ENCODE data around the gene ADPRH. TPM values are rescaled to one million over a fixed set of nuclear protein-coding genes. Genes with fewer than 3 reads are reported as not detected.
A peak's percentile ranks its signal among the peaks of the same experiment; 100 is the strongest.

The ADPRH gene
- total RNA-seq, 4 donors from 2014 or later, result 0.66 to 5.1 (median 2.9) TPM

DNA sequence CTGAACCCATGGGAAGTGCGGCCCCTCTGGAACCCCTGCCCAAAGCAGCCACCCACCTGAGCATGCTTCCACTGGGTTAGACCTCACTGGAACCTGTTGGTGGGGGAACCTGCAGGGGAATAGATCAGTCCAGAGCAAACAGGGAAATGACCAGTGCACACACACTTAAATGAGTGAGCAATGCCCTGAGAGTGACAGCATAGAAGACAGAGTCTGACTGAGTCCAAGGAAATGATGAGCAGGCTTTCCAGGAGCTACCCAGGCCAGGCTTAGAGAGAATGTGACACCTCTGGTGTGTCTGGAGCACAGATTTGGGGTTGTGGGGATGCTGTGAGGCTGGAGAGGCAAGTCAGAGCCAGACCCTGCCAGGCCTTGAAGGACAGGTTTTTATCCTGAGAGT lies 46.9 kb downstream of the ADPRH start:
- TF ChIP-seq POLR2A (IDR thresholded peaks at IDR 0.05), result no peak
- TF ChIP-seq, protein P1, sequence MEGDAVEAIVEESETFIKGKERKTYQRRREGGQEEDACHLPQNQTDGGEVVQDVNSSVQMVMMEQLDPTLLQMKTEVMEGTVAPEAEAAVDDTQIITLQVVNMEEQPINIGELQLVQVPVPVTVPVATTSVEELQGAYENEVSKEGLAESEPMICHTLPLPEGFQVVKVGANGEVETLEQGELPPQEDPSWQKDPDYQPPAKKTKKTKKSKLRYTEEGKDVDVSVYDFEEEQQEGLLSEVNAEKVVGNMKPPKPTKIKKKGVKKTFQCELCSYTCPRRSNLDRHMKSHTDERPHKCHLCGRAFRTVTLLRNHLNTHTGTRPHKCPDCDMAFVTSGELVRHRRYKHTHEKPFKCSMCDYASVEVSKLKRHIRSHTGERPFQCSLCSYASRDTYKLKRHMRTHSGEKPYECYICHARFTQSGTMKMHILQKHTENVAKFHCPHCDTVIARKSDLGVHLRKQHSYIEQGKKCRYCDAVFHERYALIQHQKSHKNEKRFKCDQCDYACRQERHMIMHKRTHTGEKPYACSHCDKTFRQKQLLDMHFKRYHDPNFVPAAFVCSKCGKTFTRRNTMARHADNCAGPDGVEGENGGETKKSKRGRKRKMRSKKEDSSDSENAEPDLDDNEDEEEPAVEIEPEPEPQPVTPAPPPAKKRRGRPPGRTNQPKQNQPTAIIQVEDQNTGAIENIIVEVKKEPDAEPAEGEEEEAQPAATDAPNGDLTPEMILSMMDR (IDR thresholded peaks at IDR 0.05), result no peak
- Histone ChIP-seq H3K4me1 (peaks cover 0 to 41% (median 15%) of the 10 kb centered on the region in 3 donors), H3K9me3 (no peaks in the 10 kb centered on the region), H3K36me3 (no peaks in the 10 kb centered on the region), H3K27ac (peak overlapping the region in 1 of 4 donors; percentile 49), H3K27me3 (no peaks in the 10 kb centered on the region), H3K4me3 (no peak overlapping the region)
- intact Hi-C loops (cut with DNase I), result no loop called here
- DNase-seq, result no peak
- 75% methylated on average over 1 of the region's 1 CpG; no CpG with 5 or more reads in 1 of the 2 donors for WGBS, 2 donors

DNA sequence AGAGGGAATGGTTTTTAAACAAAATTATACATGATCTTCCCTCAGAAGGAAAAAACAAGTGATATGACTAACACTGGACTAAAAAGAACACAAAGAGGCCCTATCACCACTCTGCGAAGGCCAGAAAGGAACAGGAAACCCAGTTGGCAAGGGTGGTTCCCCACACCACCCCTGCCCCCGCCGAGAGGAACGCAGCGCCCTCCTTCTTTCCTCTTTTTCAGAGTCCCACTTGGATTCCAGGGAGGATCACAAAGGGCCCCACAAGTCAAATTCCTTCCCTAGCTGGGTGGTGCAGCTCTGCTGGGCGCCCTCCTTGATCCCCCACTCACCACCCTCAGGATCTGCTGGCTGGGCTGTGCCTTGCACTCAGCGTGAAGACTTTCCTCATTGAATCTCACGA lies 48.2 kb downstream of the ADPRH start:
- no peak for DNase-seq
- H3K27me3 ChIP-seq, result no peaks in the 10 kb centered on the region
- TF ChIP-seq POLR2A (IDR thresholded peaks at IDR 0.05), result no peak
- TF ChIP-seq, protein P1 (IDR thresholded peaks at IDR 0.05), result no peak

DNA sequence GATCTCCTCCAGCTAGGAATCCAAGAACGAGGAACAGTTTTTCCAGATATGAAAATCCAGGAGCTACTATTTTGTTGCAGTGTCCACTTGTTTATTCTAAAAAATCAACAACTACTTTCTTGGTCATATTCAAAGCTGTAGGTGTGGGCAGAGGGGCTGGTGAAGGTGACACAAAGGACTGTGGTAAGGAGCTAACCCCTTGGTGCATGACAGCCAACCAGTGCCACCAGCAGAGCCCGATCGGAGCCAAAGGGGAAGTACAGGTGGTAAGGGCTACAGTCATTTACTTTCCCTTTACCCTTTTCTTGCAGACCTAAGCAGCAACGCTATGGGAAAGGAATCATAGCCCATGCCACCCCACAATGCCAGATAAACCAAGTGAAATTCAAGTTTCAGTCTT lies 49.1 kb downstream of the ADPRH start:
- intact Hi-C loops (cut with DNase I), result no loop called here
- Histone ChIP-seq H3K9me3 (no peaks in the 10 kb centered on the region), H3K4me3 (no peak overlapping the region), H3K4me1 (peaks cover 0 to 41% (median 22%) of the 10 kb centered on the region in 3 donors), H3K27me3 (no peaks in the 10 kb centered on the region), H3K27ac (peak overlapping the region in 3 of 4 donors; percentile 48 to 79 (median 50)), H3K36me3 (no peaks in the 10 kb centered on the region)
- DNase-seq, result no peak
- no peak for TF ChIP-seq POLR2A (IDR thresholded peaks at IDR 0.05)
- TF ChIP-seq, protein P1 (IDR thresholded peaks at IDR 0.05), result no peak
- 64 to 66% methylated on average over 4 of the region's 4 CpGs for WGBS, 2 donors

More for the DNA sequence above, 48.2 kb downstream of the ADPRH start:
- intact Hi-C loops (cut with DNase I), result no loop called here
- H3K27ac ChIP-seq, result peak overlapping the region in 3 of 4 donors; percentile 50 to 79 (median 50)
- H3K4me3 ChIP-seq, result no peak overlapping the region
- H3K36me3 ChIP-seq, result no peaks in the 10 kb centered on the region
- 51 to 68% methylated on average over 8 of the region's 8 CpGs for WGBS, 2 donors
- H3K4me1 ChIP-seq, result peaks cover 0 to 41% (median 22%) of the 10 kb centered on the region in 3 donors
- no peaks in the 10 kb centered on the region for H3K9me3 ChIP-seq

DNA sequence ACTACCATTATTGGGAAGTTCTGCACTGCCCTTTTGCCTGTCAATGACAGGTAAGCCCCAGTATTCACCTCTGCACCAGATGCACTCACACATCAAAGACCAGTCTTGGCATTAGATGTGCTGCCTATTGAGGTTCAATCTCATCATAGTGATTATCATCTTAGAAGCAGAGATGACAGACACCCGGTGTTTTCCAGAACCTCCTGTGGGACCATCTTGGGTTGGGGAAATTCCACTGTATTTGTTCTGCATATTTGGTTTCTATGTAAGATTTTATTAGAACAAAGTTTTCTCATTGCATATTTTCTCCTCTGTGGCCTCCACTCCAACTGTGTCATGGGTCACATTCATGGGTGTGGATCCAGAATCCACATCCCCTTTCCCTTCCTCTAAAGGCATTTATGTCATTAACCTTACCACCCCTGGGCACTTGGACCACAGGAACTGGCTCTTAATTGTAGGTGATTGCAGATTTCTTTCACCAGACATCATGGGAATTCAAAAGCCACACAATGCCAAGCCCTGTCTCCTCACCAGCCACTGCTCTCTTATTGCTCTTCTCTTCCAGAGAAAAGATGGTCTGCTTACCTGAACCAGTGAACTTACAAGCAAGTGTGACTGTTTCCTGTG lies 49.6 kb downstream of the ADPRH start:
- 56 to 71% methylated on average over 1 of the region's 1 CpG for WGBS, 2 donors
- Histone ChIP-seq H3K27ac (peak overlapping the region in 3 of 4 donors; percentile 48 to 79 (median 58)), H3K27me3 (no peaks in the 10 kb centered on the region), H3K4me1 (peaks cover 0 to 41% (median 22%) of the 10 kb centered on the region in 3 donors), H3K36me3 (no peaks in the 10 kb centered on the region), H3K9me3 (no peaks in the 10 kb centered on the region), H3K4me3 (no peak overlapping the region)
- no peak for TF ChIP-seq POLR2A (IDR thresholded peaks at IDR 0.05)
- TF ChIP-seq, protein P1 (IDR thresholded peaks at IDR 0.05), result no peak
- intact Hi-C loops (cut with DNase I), result no loop called here
- DNase-seq, result no peak

DNA sequence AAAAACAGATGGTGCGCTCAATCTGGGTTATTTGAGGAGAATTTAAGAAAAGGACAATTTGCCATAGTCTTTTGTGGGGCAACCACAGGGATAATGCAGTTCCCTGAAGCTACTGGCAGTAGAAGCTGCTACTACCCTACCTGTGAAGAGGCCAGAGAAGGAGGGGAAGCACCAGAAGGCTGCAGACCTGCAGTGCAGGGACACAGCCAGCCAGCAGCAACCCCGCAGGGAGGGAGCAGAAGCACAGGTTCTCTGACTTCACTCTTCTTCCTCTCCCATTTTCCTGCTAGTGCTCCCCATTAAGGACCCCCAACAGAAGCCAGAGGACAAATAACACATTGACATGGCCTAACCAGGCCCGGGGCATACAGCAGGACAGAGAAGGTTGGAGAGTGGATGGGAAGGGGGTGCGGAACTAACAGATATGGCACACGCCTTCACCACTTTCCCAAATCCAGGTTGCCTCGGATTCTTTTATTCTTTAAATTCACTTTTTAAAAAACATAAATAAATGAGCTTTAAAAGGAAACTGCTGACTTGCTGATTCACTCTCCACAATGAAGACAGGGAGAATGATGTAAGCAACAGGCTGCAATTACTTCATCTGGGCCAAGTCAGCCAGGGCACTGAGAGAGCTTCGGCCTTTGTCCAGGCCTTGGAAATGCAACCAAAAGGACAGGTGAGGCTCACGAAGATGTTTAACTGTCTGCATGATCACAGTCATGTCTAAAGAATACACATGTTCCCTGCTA lies 51.0 kb downstream of the ADPRH start:
- no peak overlapping the region for H3K4me3 ChIP-seq
- no peaks in the 10 kb centered on the region for H3K36me3 ChIP-seq
- H3K27ac ChIP-seq, result peak overlapping the region in 3 of 4 donors; percentile 45 to 80 (median 58)
- intact Hi-C loops (cut with DNase I), result no loop called here
- H3K27me3 ChIP-seq, result no peaks in the 10 kb centered on the region
- 61 to 69% methylated on average over 6 to 8 of the region's 8 CpGs for WGBS, 2 donors
- peaks cover 0 to 41% (median 22%) of the 10 kb centered on the region in 3 donors for H3K4me1 ChIP-seq
- H3K9me3 ChIP-seq, result no peaks in the 10 kb centered on the region
- no peak for DNase-seq
- no peak for TF ChIP-seq POLR2A (IDR thresholded peaks at IDR 0.05)
- TF ChIP-seq, protein P1 (IDR thresholded peaks at IDR 0.05), result no peak

Data from esophagus squamous epithelium (tissue), 5 donors.